Measurements from ENCODE around the gene CCDC70.
"Not testable (repeated sequence)": the region's sequence is repeated elsewhere in the genome, so short reads cannot be mapped to it uniquely, and the experiment has no call there.

The CCDC70 gene

GRCh38 chr13:51907040-51907732 is 45.4 kb downstream of the CCDC70 start:
- DNase-seq (ENCODE audit: low read depth in 3 of 3), result no peak

DNA sequence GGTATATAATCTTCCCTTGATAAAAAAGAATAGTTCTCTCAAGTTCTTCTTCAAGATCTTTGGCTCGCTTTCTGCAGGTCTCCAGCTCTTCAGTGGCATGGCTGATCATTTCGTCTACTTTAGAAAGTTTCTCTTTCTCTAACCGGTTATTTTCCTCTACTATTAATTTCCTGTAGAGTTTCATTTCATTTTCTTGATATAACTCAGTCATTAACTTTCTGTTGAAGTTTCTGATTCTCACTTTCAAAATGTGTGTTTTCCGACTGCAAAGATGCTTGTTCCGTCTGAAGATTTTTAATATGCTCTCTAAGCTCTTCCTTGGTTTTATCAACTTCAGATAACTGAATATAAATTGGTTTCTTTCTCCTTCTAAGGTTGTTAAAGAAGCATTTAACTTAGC is 47.5 kb downstream of the CCDC70 start:
- not testable (repeated sequence) for DNase-seq (ENCODE audit: low read depth in 3 of 3)

GRCh38 chr13:51910508-51910907 is 48.7 kb downstream of the CCDC70 start:
- no peak for DNase-seq (ENCODE audit: low read depth in 3 of 3)

- DNase-seq (ENCODE audit: low read depth in 3 of 3), result no peak
These were observed 50.3 kb downstream of the CCDC70 start for GRCh38 chr13:51912091-51912490.

DNA sequence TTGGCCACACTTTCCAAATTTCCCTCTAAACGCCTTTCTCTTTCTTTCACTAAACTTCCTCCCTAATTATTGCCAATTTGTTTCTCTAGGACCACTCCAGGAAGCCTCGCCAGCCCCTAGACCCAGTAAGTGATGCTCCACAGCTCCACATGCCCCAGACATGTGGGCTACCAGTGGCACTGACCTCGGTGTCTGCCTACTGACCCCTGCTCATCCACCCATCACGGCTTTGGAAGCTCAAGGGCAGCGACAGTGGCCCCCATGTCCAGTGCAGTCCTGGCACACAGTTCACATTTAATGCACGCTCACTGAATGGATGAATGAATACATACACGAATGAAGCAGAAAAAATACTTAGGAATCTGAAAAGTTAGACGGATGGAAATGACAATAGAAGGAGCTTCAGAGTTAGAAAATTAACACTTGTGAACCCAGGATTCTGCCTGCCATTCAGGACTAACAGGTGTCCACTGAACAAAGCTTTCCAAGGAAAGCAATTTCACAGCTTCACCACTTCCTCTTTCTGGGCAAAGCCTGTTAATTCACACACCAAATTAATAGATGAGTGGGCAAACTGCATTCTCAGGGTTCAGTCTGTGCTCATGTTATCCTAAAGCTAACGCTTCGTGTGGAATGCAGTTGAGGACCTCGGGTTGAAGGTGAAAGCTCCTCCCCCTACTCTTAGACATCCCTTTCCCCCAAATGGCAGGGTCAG is 50.9 kb downstream of the CCDC70 start:
- no peak for DNase-seq (ENCODE audit: low read depth in 3 of 3)

GRCh38 chr13:51913421-51914136 is 51.8 kb downstream of the CCDC70 start:
- no peak for DNase-seq (ENCODE audit: low read depth in 3 of 3)

DNA sequence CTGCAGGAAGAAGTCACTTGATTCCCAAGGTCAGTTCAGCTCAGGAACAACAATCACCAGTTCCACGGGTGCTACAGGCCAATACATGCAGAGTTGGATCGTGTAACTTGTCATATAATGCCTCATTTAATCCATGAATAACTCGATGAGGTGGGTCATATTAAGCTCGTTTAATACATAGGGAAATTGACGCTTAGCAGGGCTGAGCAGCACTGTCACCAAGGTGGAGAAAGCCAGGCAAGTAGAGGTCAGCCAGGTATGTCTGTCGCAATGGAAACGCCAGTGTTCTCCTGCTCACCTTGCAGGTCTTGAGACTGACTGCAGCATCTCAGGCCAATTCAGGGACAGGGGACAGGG is 52.3 kb downstream of the CCDC70 start:
- no peak for DNase-seq (ENCODE audit: low read depth in 3 of 3)
